Heart left ventricle (tissue), 13 donors: ENCODE data around the gene SERPINA6.

Source experiments
- POLR2A ChIP-seq, 2 donors: fragments of 450-650 bp; IDR thresholded peaks; one replicate each; pipeline ENCODE4 v1.6.1; 2017; ENCODE audit warnings: antibody characterized with exemption in 2 of 2, mild to moderate bottlenecking in 2 of 2, moderate library complexity in 2 of 2
- TF ChIP-seq, protein P1 (sequence below), 12 donors: fragments of 200-600 bp; sonication (generic) in 4 of 12; IDR thresholded peaks; one replicate each; pipeline versions ENCODE4 v1.5.0 to v1.8.0; 2018 to 2022; ENCODE audit warnings: antibody characterized with exemption in 12 of 12, mild to moderate bottlenecking in 5 of 12
- donor health status: ischemic (EF 13 %, LVEDD 7.1; RV severe dilation, severe dysfunction).
- donor health status: DM: no; HTN: yes; CAD: no.
- donor health status: DM: no; HTN: no; CAD: no.
- donor health status: ischemic (EF 25% LVEDD 6.9; RV normal size, moderate dysfunction).
- donor health status: ischemic (EF 25% LVEDD 5.7; RV mildly dilated, moderate dysfunction).
- donor health status: ischemic (EF 35%, LVEDD 5.7; RV mildly dilated, moderate dysfunction).
- donor health status: nonischemic (EF 11% LVEDD 7.7; RV severe dilation, severe dysfunction).
- donor health status: DM: yes; HTN: yes; CAD: no.
- donor health status: PGD.
- donor health status: ischemic (EF 29% LVEDD 5.4; RV normal size, mild dysfunction).
- donor health status: nonischemic (EF 23%, LVEDD 6.1; RV moderate dilation, normal function).

DNA sequence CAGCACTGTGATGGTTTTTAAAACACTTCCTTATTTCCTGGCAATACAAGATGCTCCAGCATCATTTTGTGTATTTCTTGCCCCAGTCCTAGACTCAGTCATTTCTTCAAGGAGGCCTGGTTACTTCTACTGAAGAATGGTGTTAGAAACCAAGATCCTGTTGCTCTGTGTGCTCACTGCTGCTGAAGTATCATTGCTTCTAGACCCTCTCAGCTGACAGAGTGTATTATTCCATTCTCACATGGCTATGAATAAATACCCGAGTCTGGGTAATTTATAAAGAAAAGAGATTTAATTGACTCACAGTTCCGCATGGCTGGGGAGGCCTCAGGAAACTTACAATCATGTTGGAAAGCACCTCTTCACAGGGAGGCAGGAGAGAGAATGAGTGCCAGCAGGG, 14.9 kb upstream of the SERPINA6 start:
- TF ChIP-seq, protein P1, sequence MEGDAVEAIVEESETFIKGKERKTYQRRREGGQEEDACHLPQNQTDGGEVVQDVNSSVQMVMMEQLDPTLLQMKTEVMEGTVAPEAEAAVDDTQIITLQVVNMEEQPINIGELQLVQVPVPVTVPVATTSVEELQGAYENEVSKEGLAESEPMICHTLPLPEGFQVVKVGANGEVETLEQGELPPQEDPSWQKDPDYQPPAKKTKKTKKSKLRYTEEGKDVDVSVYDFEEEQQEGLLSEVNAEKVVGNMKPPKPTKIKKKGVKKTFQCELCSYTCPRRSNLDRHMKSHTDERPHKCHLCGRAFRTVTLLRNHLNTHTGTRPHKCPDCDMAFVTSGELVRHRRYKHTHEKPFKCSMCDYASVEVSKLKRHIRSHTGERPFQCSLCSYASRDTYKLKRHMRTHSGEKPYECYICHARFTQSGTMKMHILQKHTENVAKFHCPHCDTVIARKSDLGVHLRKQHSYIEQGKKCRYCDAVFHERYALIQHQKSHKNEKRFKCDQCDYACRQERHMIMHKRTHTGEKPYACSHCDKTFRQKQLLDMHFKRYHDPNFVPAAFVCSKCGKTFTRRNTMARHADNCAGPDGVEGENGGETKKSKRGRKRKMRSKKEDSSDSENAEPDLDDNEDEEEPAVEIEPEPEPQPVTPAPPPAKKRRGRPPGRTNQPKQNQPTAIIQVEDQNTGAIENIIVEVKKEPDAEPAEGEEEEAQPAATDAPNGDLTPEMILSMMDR (IDR thresholded peaks at IDR 0.05) = no peak
- TF ChIP-seq POLR2A (IDR thresholded peaks at IDR 0.05) = no peak
